OCI-LY1 (cell line): ENCODE measurements around the gene NLK.

ENCODE experiments used
- H2AFZ ChIP-seq: fragments of 200-600 bp; sonication (generic), shearing (Covaris generic); 2 replicates; pipeline ENCODE4 v1.6.0; 2014; ENCODE audit warnings: antibody characterized with exemption, mild to moderate bottlenecking, low read length
- H3F3A ChIP-seq: fragments of 200-600 bp; sonication (generic), shearing (Covaris generic); 2 replicates; pipeline ENCODE4 v1.6.0; 2014; ENCODE audit warnings: mild to moderate bottlenecking, antibody characterized with exemption, low read length, moderate library complexity; ENCODE audit not compliant: insufficient read depth
- H3K27ac ChIP-seq: fragments of 200-600 bp; sonication (generic); 2 replicates; pipeline ENCODE4 v1.5.1; 2014; ENCODE audit warnings: low read length, mixed run types, mild to moderate bottlenecking, low read depth; ENCODE audit not compliant: poor library complexity, severe bottlenecking
- H3K27me3 ChIP-seq: fragments of 200-600 bp; sonication (generic); 2 replicates; pipeline ENCODE4 v1.6.0; 2014; ENCODE audit warnings: antibody characterized with exemption, mild to moderate bottlenecking, low read length, moderate library complexity; ENCODE audit not compliant: insufficient read depth
- H3K36me3 ChIP-seq: fragments of 200-600 bp; sonication (generic); 2 replicates; pipeline ENCODE4 v1.6.1; 2014; ENCODE audit warnings: mild to moderate bottlenecking, antibody characterized with exemption, low read length, moderate library complexity, mixed read lengths; ENCODE audit not compliant: insufficient read depth
- H3K4me1 ChIP-seq: fragments of 200-600 bp; sonication (generic); 2 replicates; pipeline ENCODE4 v1.5.1; 2014; ENCODE audit warnings: mild to moderate bottlenecking, low read length, moderate library complexity; ENCODE audit not compliant: insufficient read depth, severe bottlenecking
- H3K4me2 ChIP-seq: fragments of 200-600 bp; sonication (generic), shearing (Covaris generic); 2 replicates; pipeline ENCODE4 v1.6.1; 2014; ENCODE audit warnings: low read length
- H3K4me3 ChIP-seq: fragments of 200-600 bp; sonication (generic); 2 replicates; pipeline ENCODE4 v1.5.1; 2014; ENCODE audit warnings: low read length, low read depth, mild to moderate bottlenecking, mixed read lengths; ENCODE audit not compliant: poor library complexity, severe bottlenecking
- H3K79me2 ChIP-seq: fragments of 200-600 bp; shearing (Covaris generic); 2 replicates; pipeline ENCODE4 v1.6.1; 2016; ENCODE audit warnings: mixed run types, low read length, mixed read lengths; ENCODE audit not compliant: insufficient read depth
- H3K9ac ChIP-seq: fragments of 200-600 bp; sonication (generic), shearing (Covaris generic); 2 replicates; pipeline ENCODE4 v1.6.1; 2014; ENCODE audit warnings: mild to moderate bottlenecking, low read length, mixed read lengths
- H3K9me2 ChIP-seq: fragments of 200-600 bp; sonication (generic), shearing (Covaris generic); 2 replicates; pipeline ENCODE4 v1.6.1; 2014; ENCODE audit warnings: low read depth, mild to moderate bottlenecking, low read length, mixed read lengths
- H3K9me3 ChIP-seq: fragments of 200-600 bp; shearing (Covaris generic); 2 replicates; pipeline ENCODE4 v1.6.1; 2014; ENCODE audit warnings: low read length, mixed read lengths
- H4K20me1 ChIP-seq: fragments of 200-600 bp; sonication (generic), shearing (Covaris generic); 2 replicates; pipeline ENCODE4 v1.6.0; 2016; ENCODE audit warnings: mild to moderate bottlenecking, low read length; ENCODE audit not compliant: insufficient read depth
- EZH2 ChIP-seq: fragments of 200-600 bp; sonication (generic), shearing (Covaris generic); IDR thresholded peaks from 2 replicates; pipeline ENCODE4 v1.8.0; 2017; ENCODE audit warnings: borderline replicate concordance, mixed run types, mild to moderate bottlenecking, antibody characterized with exemption, low read length, moderate library complexity, mixed read lengths
- TF ChIP-seq, protein P1 (sequence below): fragments of 200-600 bp; sonication (generic), shearing (Covaris generic); IDR thresholded peaks from 2 replicates; pipeline ENCODE4 v1.5.1; 2017; ENCODE audit warnings: mild to moderate bottlenecking, antibody characterized with exemption, low read length, moderate library complexity, mixed read lengths

NLK gene

DNA sequence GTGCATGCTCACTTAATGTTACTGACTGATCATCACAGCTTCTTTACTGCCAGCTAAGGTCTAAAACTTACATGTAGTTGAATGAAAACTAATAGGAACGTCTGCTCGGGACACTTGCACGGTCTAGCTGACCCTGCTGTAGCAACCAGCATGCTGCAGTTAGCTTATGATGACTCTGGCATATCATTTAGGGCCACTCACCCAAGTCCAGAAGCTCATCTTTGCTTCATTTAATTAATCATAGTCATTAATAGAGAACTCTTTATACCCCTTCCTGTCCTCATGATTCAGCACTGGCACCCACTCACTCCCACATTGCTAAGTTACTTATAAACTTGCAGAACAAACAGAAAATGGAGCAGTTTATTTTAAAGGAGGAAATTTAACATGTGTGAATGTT is 136.3 kb downstream of the NLK start:
- H3F3A ChIP-seq: no peaks in the 10 kb centered on the region
- H2AFZ ChIP-seq: no peak overlapping the region
- no peak overlapping the region for H3K4me2 ChIP-seq
- no peaks in the 10 kb centered on the region for H3K79me2 ChIP-seq
- H3K4me1 ChIP-seq: no peaks in the 10 kb centered on the region
- no peak overlapping the region for H3K27ac ChIP-seq
- H3K4me3 ChIP-seq: no peak overlapping the region
- no peaks in the 10 kb centered on the region for H3K27me3 ChIP-seq
- no peak overlapping the region for H3K9ac ChIP-seq
- H3K9me2 ChIP-seq: no peaks in the 10 kb centered on the region
- no peak for TF ChIP-seq EZH2
- TF ChIP-seq, protein P1, sequence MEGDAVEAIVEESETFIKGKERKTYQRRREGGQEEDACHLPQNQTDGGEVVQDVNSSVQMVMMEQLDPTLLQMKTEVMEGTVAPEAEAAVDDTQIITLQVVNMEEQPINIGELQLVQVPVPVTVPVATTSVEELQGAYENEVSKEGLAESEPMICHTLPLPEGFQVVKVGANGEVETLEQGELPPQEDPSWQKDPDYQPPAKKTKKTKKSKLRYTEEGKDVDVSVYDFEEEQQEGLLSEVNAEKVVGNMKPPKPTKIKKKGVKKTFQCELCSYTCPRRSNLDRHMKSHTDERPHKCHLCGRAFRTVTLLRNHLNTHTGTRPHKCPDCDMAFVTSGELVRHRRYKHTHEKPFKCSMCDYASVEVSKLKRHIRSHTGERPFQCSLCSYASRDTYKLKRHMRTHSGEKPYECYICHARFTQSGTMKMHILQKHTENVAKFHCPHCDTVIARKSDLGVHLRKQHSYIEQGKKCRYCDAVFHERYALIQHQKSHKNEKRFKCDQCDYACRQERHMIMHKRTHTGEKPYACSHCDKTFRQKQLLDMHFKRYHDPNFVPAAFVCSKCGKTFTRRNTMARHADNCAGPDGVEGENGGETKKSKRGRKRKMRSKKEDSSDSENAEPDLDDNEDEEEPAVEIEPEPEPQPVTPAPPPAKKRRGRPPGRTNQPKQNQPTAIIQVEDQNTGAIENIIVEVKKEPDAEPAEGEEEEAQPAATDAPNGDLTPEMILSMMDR: no peak
- H3K36me3 ChIP-seq: peaks cover 24% of the 10 kb centered on the region; the same call in 1 of the 2 replicates
- H3K9me3 ChIP-seq: no peaks in the 10 kb centered on the region
- H4K20me1 ChIP-seq: no peaks in the 10 kb centered on the region

DNA sequence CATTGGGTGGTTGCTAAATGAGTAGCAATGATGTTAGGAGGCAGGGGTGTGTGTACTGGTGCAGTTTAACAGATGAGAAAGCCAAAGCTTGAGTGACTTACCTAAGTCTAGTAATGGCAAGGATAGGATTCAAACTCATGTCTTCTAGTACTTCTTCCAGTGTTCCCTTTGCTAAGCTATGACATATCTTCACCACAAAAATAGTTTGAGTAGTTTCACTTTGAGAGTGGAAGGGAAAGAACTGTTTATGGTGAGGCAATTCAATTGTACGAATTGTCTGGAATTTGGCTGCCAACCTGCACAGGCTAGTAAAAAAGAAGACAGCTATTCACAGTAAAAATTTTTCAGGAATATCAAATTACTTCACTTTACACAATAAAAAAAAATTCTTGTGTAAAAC is 138.0 kb downstream of the NLK start:
- Histone ChIP-seq H3K36me3 (peaks cover 28% of the 10 kb centered on the region), H3K9me2 (no peaks in the 10 kb centered on the region), H3F3A (no peaks in the 10 kb centered on the region), H3K4me1 (no peaks in the 10 kb centered on the region), H3K9ac (no peak overlapping the region), H3K27ac (no peak overlapping the region), H3K4me3 (no peak overlapping the region), H3K79me2 (no peaks in the 10 kb centered on the region), H4K20me1 (no peaks in the 10 kb centered on the region), H3K27me3 (no peaks in the 10 kb centered on the region), H3K4me2 (no peak overlapping the region), H3K9me3 (no peaks in the 10 kb centered on the region), H2AFZ (no peak overlapping the region)
- no peak for TF ChIP-seq EZH2
- TF ChIP-seq, protein P1: no peak

DNA sequence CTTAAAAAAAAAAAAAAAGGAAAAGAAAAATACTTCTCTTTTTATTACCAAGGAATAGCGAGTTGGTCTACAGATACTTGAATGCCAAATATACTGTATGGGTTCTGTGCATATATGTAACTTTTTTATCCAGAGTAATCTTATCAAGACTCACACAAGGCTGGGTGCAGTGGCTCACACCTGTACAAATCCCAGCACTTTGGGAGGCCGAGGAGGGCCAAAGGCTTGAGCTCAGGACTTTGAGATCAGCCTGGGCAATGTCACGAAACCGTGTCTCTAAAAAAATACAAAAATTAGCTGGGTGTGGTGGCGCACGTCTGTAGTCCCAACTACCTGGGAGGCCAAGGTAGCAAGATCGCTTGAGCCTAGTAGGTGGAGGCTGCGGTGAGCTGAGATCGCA is 139.1 kb downstream of the NLK start:
- Histone ChIP-seq H3K4me1 (no peaks in the 10 kb centered on the region), H3K79me2 (no peaks in the 10 kb centered on the region), H4K20me1 (no peaks in the 10 kb centered on the region), H2AFZ (no peak overlapping the region), H3K36me3 (peaks cover 35% of the 10 kb centered on the region), H3K4me3 (no peak overlapping the region), H3K4me2 (no peak overlapping the region), H3K27ac (no peak overlapping the region), H3F3A (no peaks in the 10 kb centered on the region), H3K9me2 (no peaks in the 10 kb centered on the region), H3K9me3 (0 out of 2 replicates have a peak, but pooled peaks cover 3% of the 10 kb centered on the region), H3K9ac (no peak overlapping the region), H3K27me3 (no peaks in the 10 kb centered on the region)
- TF ChIP-seq EZH2: no peak
- TF ChIP-seq, protein P1: no peak
